NCI-H460 (cell line): ENCODE results near the gene EQTN. TPM values are rescaled to one million over a fixed set of nuclear protein-coding genes. Genes with fewer than 3 reads are reported as not detected.

Experiments
- total RNA-seq: library from RNA; depleted of rRNA; stranded (reverse); fragments of >200 nt; shearing (Covaris generic); gene quantifications from 2 replicates; pipeline ENCODE4 v1.2.3, GENCODE V29; 2014; rRNA removed

Gene EQTN
- total RNA-seq, 1 experiment from 2014 or later: not detected

Other genes starting within 250 kb of the EQTN start
- gene TEK, start 187.9 kb downstream of the EQTN start, total RNA-seq: not detected in 2 replicates
- not detected in 2 replicates for gene IFNK, start 227.1 kb upstream of the EQTN start, total RNA-seq
- gene MOB3B, start 232.7 kb upstream of the EQTN start, total RNA-seq: 0.15 and 0.26 TPM in 2 replicates